ENCODE results near the gene CACNA1C. TPM values are rescaled to one million over a fixed set of nuclear protein-coding genes. Genes with fewer than 3 reads are reported as not detected.
A peak's percentile ranks its signal among the peaks of the same experiment; 100 is the strongest.

CACNA1C gene
- polyA plus RNA-seq, 4 donors, result 0.67 to 2.5 (median 2.0) TPM

- 40 to 57% (median 42%) methylated on average over 10 of the region's 10 CpGs for WGBS, 3 donors
- FAIRE-seq, result no peak
These were observed 640.6 kb downstream of the CACNA1C start for GRCh38 chr12:2693244-2693860.

GRCh38 chr12:2693980-2694610 is 641.3 kb downstream of the CACNA1C start:
- no peak overlapping the region for H3K27ac ChIP-seq (ENCODE audit: low read depth in 1 of 3, low read length in 2 of 3)
- no peaks in the 10 kb centered on the region for H3K36me3 ChIP-seq (ENCODE audit: control insufficient read depth in 3 of 3, insufficient read depth in 2 of 3, low read depth in 1 of 3, low read length in 3 of 3)
- FAIRE-seq (no peak), DNase-seq (no peak)
- H3K4me3 ChIP-seq (ENCODE audit: low read depth in 1 of 3, low read length in 3 of 3), result no peak overlapping the region
- H3K4me1 ChIP-seq (ENCODE audit: control insufficient read depth in 3 of 3, insufficient read depth in 2 of 3, low read depth in 1 of 3, low read length in 2 of 3), result no peaks in the 10 kb centered on the region
- WGBS, 3 donors, result 87 to 96% (median 93%) methylated on average over 3 of the region's 3 CpGs
- H3K9me3 ChIP-seq (ENCODE audit: control insufficient read depth in 2 of 2, insufficient read depth in 1 of 2, low read depth in 1 of 2, low read length in 1 of 2), result no peaks in the 10 kb centered on the region
- H3K27me3 ChIP-seq (ENCODE audit: control insufficient read depth in 3 of 3, insufficient read depth in 3 of 3, low read length in 3 of 3), result peaks cover 0 to 19% (median 3%) of the 10 kb centered on the region in 3 donors

More at GRCh38 chr12:2693244-2693860, 640.6 kb downstream of the CACNA1C start:
- DNase-seq, result peak in 1 of 2 donors; percentile 4
- Histone ChIP-seq H3K27ac (ENCODE audit: low read depth in 1 of 3, low read length in 2 of 3) (no peak overlapping the region), H3K4me3 (ENCODE audit: low read depth in 1 of 3, low read length in 3 of 3) (no peak overlapping the region), H3K36me3 (ENCODE audit: control insufficient read depth in 3 of 3, insufficient read depth in 2 of 3, low read depth in 1 of 3, low read length in 3 of 3) (no peaks in the 10 kb centered on the region), H3K9me3 (ENCODE audit: control insufficient read depth in 2 of 2, insufficient read depth in 1 of 2, low read depth in 1 of 2, low read length in 1 of 2) (no peaks in the 10 kb centered on the region), H3K4me1 (ENCODE audit: control insufficient read depth in 3 of 3, insufficient read depth in 2 of 3, low read depth in 1 of 3, low read length in 2 of 3) (no peaks in the 10 kb centered on the region), H3K27me3 (ENCODE audit: control insufficient read depth in 3 of 3, insufficient read depth in 3 of 3, low read length in 3 of 3) (peaks cover 0 to 19% (median 3%) of the 10 kb centered on the region in 3 donors)

GRCh38 chr12:2696136-2696535 is 643.3 kb downstream of the CACNA1C start:
- no peaks in the 10 kb centered on the region for H3K9me3 ChIP-seq (ENCODE audit: control insufficient read depth in 2 of 2, insufficient read depth in 1 of 2, low read depth in 1 of 2, low read length in 1 of 2)
- 58 to 66% (median 63%) methylated on average over 2 of the region's 2 CpGs for WGBS, 3 donors
- H3K27me3 ChIP-seq (ENCODE audit: control insufficient read depth in 3 of 3, insufficient read depth in 3 of 3, low read length in 3 of 3), result peaks cover 0 to 11% (median 3%) of the 10 kb centered on the region in 3 donors
- H3K4me1 ChIP-seq (ENCODE audit: control insufficient read depth in 3 of 3, insufficient read depth in 2 of 3, low read depth in 1 of 3, low read length in 2 of 3), result no peaks in the 10 kb centered on the region
- DNase-seq (no peak), FAIRE-seq (no peak)
- no peak overlapping the region for H3K27ac ChIP-seq (ENCODE audit: low read depth in 1 of 3, low read length in 2 of 3)
- no peaks in the 10 kb centered on the region for H3K36me3 ChIP-seq (ENCODE audit: control insufficient read depth in 3 of 3, insufficient read depth in 2 of 3, low read depth in 1 of 3, low read length in 3 of 3)
- no peak overlapping the region for H3K4me3 ChIP-seq (ENCODE audit: low read depth in 1 of 3, low read length in 3 of 3)

GRCh38 chr12:2697057-2697800 is 644.4 kb downstream of the CACNA1C start:
- H3K4me3 ChIP-seq (ENCODE audit: low read depth in 1 of 3, low read length in 3 of 3), result no peak overlapping the region
- 69 to 73% (median 71%) methylated on average over 10 of the region's 10 CpGs for WGBS, 3 donors
- H3K27ac ChIP-seq (ENCODE audit: low read depth in 1 of 3, low read length in 2 of 3), result no peak overlapping the region
- no peak for FAIRE-seq
- H3K27me3 ChIP-seq (ENCODE audit: control insufficient read depth in 3 of 3, insufficient read depth in 3 of 3, low read length in 3 of 3), result peaks cover 0 to 7% (median 3%) of the 10 kb centered on the region in 3 donors
- H3K9me3 ChIP-seq (ENCODE audit: control insufficient read depth in 2 of 2, insufficient read depth in 1 of 2, low read depth in 1 of 2, low read length in 1 of 2), result no peaks in the 10 kb centered on the region
- DNase-seq, result no peak
- H3K36me3 ChIP-seq (ENCODE audit: control insufficient read depth in 3 of 3, insufficient read depth in 2 of 3, low read depth in 1 of 3, low read length in 3 of 3), result no peaks in the 10 kb centered on the region
- no peaks in the 10 kb centered on the region for H3K4me1 ChIP-seq (ENCODE audit: control insufficient read depth in 3 of 3, insufficient read depth in 2 of 3, low read depth in 1 of 3, low read length in 2 of 3)

DNA sequence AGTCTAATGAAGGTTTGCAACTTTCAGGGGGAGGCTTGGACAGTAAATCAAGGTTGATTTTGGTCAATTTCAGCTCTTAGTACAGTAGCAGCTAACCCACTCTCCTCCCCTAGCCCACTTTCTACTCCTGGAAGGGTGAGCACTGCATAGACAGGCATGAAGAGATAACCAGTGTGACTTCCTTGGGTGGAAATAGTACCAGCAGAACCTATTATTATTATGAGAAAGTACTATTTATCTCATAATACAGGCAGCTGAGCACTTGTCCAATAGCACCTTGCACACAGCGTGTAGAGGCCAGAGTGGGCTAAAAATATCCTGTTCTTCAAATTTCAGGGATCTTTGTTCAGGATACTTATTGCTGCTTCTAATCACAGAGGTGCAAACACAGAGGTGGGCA is 645.8 kb downstream of the CACNA1C start:
- H3K9me3 ChIP-seq (ENCODE audit: control insufficient read depth in 2 of 2, insufficient read depth in 1 of 2, low read depth in 1 of 2, low read length in 1 of 2), result no peaks in the 10 kb centered on the region
- no peak overlapping the region for H3K27ac ChIP-seq (ENCODE audit: low read depth in 1 of 3, low read length in 2 of 3)
- H3K27me3 ChIP-seq (ENCODE audit: control insufficient read depth in 3 of 3, insufficient read depth in 3 of 3, low read length in 3 of 3), result peaks cover 0 to 3% (median 2%) of the 10 kb centered on the region in 3 donors
- no peak overlapping the region for H3K4me3 ChIP-seq (ENCODE audit: low read depth in 1 of 3, low read length in 3 of 3)
- no peak for DNase-seq
- WGBS, 3 donors, result 83 to 88% (median 83%) methylated on average over 1 of the region's 1 CpG
- no peaks in the 10 kb centered on the region for H3K36me3 ChIP-seq (ENCODE audit: control insufficient read depth in 3 of 3, insufficient read depth in 2 of 3, low read depth in 1 of 3, low read length in 3 of 3)
- FAIRE-seq, result no peak
- no peaks in the 10 kb centered on the region for H3K4me1 ChIP-seq (ENCODE audit: control insufficient read depth in 3 of 3, insufficient read depth in 2 of 3, low read depth in 1 of 3, low read length in 2 of 3)

DNA sequence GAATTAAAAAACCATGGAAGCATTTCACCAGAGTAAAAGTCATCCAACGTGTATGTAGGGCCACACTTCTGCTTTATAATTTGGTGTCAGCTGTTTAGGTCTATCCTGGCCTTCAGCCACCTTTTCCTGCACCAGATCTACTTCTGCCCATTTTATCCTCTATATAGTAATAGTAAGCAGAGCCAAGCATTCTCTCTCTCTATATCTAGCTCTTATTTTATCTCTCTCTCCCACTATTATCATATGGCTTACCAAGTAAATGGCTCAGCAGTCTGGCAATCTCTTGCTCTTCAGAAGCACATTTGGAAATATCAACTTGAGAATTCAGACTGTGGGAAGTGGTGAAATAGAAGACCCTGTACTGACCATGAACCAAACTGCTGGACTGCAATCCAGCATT is 657.9 kb downstream of the CACNA1C start:
- Histone ChIP-seq H3K36me3 (ENCODE audit: control insufficient read depth in 3 of 3, insufficient read depth in 2 of 3, low read depth in 1 of 3, low read length in 3 of 3) (no peaks in the 10 kb centered on the region), H3K9me3 (ENCODE audit: control insufficient read depth in 2 of 2, insufficient read depth in 1 of 2, low read depth in 1 of 2, low read length in 1 of 2) (peaks cover 0 to 2% of the 10 kb centered on the region in 2 donors), H3K27ac (ENCODE audit: low read depth in 1 of 3, low read length in 2 of 3) (no peak overlapping the region), H3K4me1 (ENCODE audit: control insufficient read depth in 3 of 3, insufficient read depth in 2 of 3, low read depth in 1 of 3, low read length in 2 of 3) (no peaks in the 10 kb centered on the region), H3K4me3 (ENCODE audit: low read depth in 1 of 3, low read length in 3 of 3) (no peak overlapping the region), H3K27me3 (ENCODE audit: control insufficient read depth in 3 of 3, insufficient read depth in 3 of 3, low read length in 3 of 3) (peaks cover 0 to 3% (median 2%) of the 10 kb centered on the region in 3 donors)
- FAIRE-seq (no peak), DNase-seq (no peak)
- 15 to 17% (median 17%) methylated on average over 1 of the region's 1 CpG for WGBS, 3 donors

DNA sequence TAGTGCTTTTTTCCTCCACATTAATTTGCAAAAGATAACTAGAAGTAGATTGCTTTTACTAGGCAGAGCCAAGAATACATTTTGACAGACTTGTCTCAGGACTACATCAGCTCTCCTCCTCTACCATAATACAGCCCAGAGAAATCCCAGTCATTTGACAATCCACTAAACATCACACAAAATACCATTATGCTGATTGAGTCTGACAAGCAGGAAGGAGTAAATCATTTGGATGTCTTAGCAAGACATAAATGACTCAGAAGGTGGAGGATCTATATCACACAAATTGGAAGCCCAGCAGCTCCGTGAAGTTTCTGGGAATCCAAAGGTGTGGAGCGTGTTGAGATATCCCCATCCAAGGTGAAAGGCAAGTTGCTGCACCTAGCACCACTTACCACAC is 666.6 kb downstream of the CACNA1C start:
- DNase-seq, result no peak
- Histone ChIP-seq H3K27me3 (ENCODE audit: control insufficient read depth in 3 of 3, insufficient read depth in 3 of 3, low read length in 3 of 3) (peaks cover 0 to 2% (median 2%) of the 10 kb centered on the region in 3 donors), H3K36me3 (ENCODE audit: control insufficient read depth in 3 of 3, insufficient read depth in 2 of 3, low read depth in 1 of 3, low read length in 3 of 3) (no peaks in the 10 kb centered on the region), H3K9me3 (ENCODE audit: control insufficient read depth in 2 of 2, insufficient read depth in 1 of 2, low read depth in 1 of 2, low read length in 1 of 2) (no peaks in the 10 kb centered on the region), H3K4me3 (ENCODE audit: low read depth in 1 of 3, low read length in 3 of 3) (no peak overlapping the region), H3K27ac (ENCODE audit: low read depth in 1 of 3, low read length in 2 of 3) (no peak overlapping the region), H3K4me1 (ENCODE audit: control insufficient read depth in 3 of 3, insufficient read depth in 2 of 3, low read depth in 1 of 3, low read length in 2 of 3) (no peaks in the 10 kb centered on the region)
- FAIRE-seq, result no peak
- 34 to 69% (median 47%) methylated on average over 2 of the region's 2 CpGs for WGBS, 3 donors

- no peak for FAIRE-seq
- DNase-seq, result no peak
- Histone ChIP-seq H3K36me3 (ENCODE audit: control insufficient read depth in 3 of 3, insufficient read depth in 2 of 3, low read depth in 1 of 3, low read length in 3 of 3) (no peaks in the 10 kb centered on the region), H3K27me3 (ENCODE audit: control insufficient read depth in 3 of 3, insufficient read depth in 3 of 3, low read length in 3 of 3) (peaks cover 0 to 4% (median 2%) of the 10 kb centered on the region in 3 donors), H3K9me3 (ENCODE audit: control insufficient read depth in 2 of 2, insufficient read depth in 1 of 2, low read depth in 1 of 2, low read length in 1 of 2) (no peaks in the 10 kb centered on the region), H3K4me1 (ENCODE audit: control insufficient read depth in 3 of 3, insufficient read depth in 2 of 3, low read depth in 1 of 3, low read length in 2 of 3) (no peaks in the 10 kb centered on the region), H3K4me3 (ENCODE audit: low read depth in 1 of 3, low read length in 3 of 3) (no peak overlapping the region), H3K27ac (ENCODE audit: low read depth in 1 of 3, low read length in 2 of 3) (no peak overlapping the region)
- WGBS, 3 donors, result 57 to 91% (median 60%) methylated on average over 1 of the region's 1 CpG
These were observed 670.0 kb downstream of the CACNA1C start for GRCh38 chr12:2722806-2723205.
